Measurements from ENCODE around the gene B9D1. TPM values are rescaled to one million over a fixed set of nuclear protein-coding genes. Genes with fewer than 3 reads are reported as not detected.

B9D1 gene
- total RNA-seq, 1 donor from 2014 or later, result 7.8 TPM

GRCh38 chr17:19364699-19365498, 2.4 kb upstream of the B9D1 start:
- H3K27me3 Mint-ChIP-seq (ENCODE audit: unreplicated experiment), result peaks cover 7% of the 10 kb centered on the region
- H3K27ac Mint-ChIP-seq (ENCODE audit: unreplicated experiment), result no peak overlapping the region
- H3K9me3 Mint-ChIP-seq (ENCODE audit: unreplicated experiment), result peaks cover 2% of the 10 kb centered on the region
- peaks cover 9% of the 10 kb centered on the region for H3K4me1 Mint-ChIP-seq (ENCODE audit: low read depth, unreplicated experiment)
- no peak for TF ChIP-seq CTCF (IDR thresholded peaks at IDR 0.05; ENCODE audit: partially characterized antibody, unreplicated experiment)
- no peaks in the 10 kb centered on the region for H3K36me3 Mint-ChIP-seq (ENCODE audit: unreplicated experiment)
- peak; percentile 47 for DNase-seq
- no peak overlapping the region for H3K4me3 Mint-ChIP-seq (ENCODE audit: unreplicated experiment)

GRCh38 chr17:19363460-19364035, 1.0 kb upstream of the B9D1 start:
- Mint-ChIP-seq H3K4me1 (ENCODE audit: low read depth, unreplicated experiment) (peaks cover 9% of the 10 kb centered on the region), H3K36me3 (ENCODE audit: unreplicated experiment) (no peaks in the 10 kb centered on the region), H3K4me3 (ENCODE audit: unreplicated experiment) (peak overlapping the region; percentile 90), H3K9me3 (ENCODE audit: unreplicated experiment) (peaks cover 2% of the 10 kb centered on the region), H3K27me3 (ENCODE audit: unreplicated experiment) (peaks cover 7% of the 10 kb centered on the region), H3K27ac (ENCODE audit: unreplicated experiment) (no peak overlapping the region)
- DNase-seq, result no peak
- no peak for TF ChIP-seq CTCF (IDR thresholded peaks at IDR 0.05; ENCODE audit: partially characterized antibody, unreplicated experiment)

- Mint-ChIP-seq H3K27me3 (ENCODE audit: unreplicated experiment) (peaks cover 8% of the 10 kb centered on the region), H3K9me3 (ENCODE audit: unreplicated experiment) (peaks cover 2% of the 10 kb centered on the region), H3K27ac (ENCODE audit: unreplicated experiment) (no peak overlapping the region), H3K36me3 (ENCODE audit: unreplicated experiment) (no peaks in the 10 kb centered on the region), H3K4me3 (ENCODE audit: unreplicated experiment) (peak overlapping the region; percentile 90), H3K4me1 (ENCODE audit: low read depth, unreplicated experiment) (peaks cover 14% of the 10 kb centered on the region)
- DNase-seq, result no peak
- TF ChIP-seq CTCF (IDR thresholded peaks at IDR 0.05; ENCODE audit: partially characterized antibody, unreplicated experiment), result peak; percentile 56
These were observed 553 bp upstream of the B9D1 start for GRCh38 chr17:19363114-19363438.

- Mint-ChIP-seq H3K27me3 (ENCODE audit: unreplicated experiment) (peaks cover 9% of the 10 kb centered on the region), H3K4me1 (ENCODE audit: low read depth, unreplicated experiment) (peaks cover 24% of the 10 kb centered on the region), H3K27ac (ENCODE audit: unreplicated experiment) (no peak overlapping the region), H3K9me3 (ENCODE audit: unreplicated experiment) (peaks cover 7% of the 10 kb centered on the region), H3K36me3 (ENCODE audit: unreplicated experiment) (no peaks in the 10 kb centered on the region), H3K4me3 (ENCODE audit: unreplicated experiment) (peak overlapping the region; percentile 84)
- DNase-seq, result no peak
- TF ChIP-seq CTCF (IDR thresholded peaks at IDR 0.05; ENCODE audit: partially characterized antibody, unreplicated experiment), result no peak
These were observed 613 bp downstream of the B9D1 start for GRCh38 chr17:19361944-19362276.

DNA sequence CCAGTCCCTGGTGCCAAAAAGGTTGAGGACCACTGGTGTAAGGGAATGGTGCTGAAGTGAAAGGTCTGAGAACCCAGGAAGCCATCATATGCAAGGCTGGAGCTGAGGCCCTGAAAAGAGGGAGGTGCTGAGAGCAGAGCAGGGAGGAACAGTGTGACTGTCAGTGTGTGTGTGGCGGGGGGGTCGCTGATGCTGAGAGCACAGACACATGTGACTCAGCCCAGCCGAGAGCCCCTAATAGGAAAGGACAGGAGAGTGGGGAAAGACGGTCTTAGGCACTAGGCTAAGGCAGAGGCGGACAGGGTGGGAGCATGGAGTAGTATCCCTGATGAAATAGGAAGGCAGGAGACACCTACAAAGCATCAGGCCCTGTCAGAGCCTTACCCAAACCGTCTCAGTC, 1.2 kb downstream of the B9D1 start:
- peak overlapping the region; percentile 53 for H3K4me3 Mint-ChIP-seq (ENCODE audit: unreplicated experiment)
- H3K27me3 Mint-ChIP-seq (ENCODE audit: unreplicated experiment), result peaks cover 9% of the 10 kb centered on the region
- no peak for TF ChIP-seq CTCF (IDR thresholded peaks at IDR 0.05; ENCODE audit: partially characterized antibody, unreplicated experiment)
- H3K9me3 Mint-ChIP-seq (ENCODE audit: unreplicated experiment), result peaks cover 7% of the 10 kb centered on the region
- H3K4me1 Mint-ChIP-seq (ENCODE audit: low read depth, unreplicated experiment), result peaks cover 27% of the 10 kb centered on the region
- DNase-seq, result no peak
- H3K27ac Mint-ChIP-seq (ENCODE audit: unreplicated experiment), result no peak overlapping the region
- no peaks in the 10 kb centered on the region for H3K36me3 Mint-ChIP-seq (ENCODE audit: unreplicated experiment)

Data from glutamatergic neuron (in vitro differentiated cells).